Osteoblast (primary cell): Measurements from ENCODE around the gene CAP2. TPM values are rescaled to one million over a fixed set of nuclear protein-coding genes. Genes with fewer than 3 reads are reported as not detected.
A peak's percentile ranks its signal among the peaks of the same experiment; 100 is the strongest.

Experiments
- DNase-seq: peaks from one replicate; pipeline ENCODE4 v3.0.0; 2011; ENCODE audit warnings: low spot score, mixed read lengths; ENCODE audit not compliant: insufficient read length; ENCODE audit errors: missing footprints
- H2AFZ ChIP-seq: 2 replicates; pipeline ENCODE4 v1.6.0; 2011; ENCODE audit warnings: mild to moderate bottlenecking, low read length
- H3K27ac ChIP-seq: 2 replicates; pipeline ENCODE4 v1.5.1; 2011; ENCODE audit warnings: mild to moderate bottlenecking, low read depth, low read length, moderate library complexity
- H3K27me3 ChIP-seq: 2 replicates; pipeline ENCODE4 v1.6.0; 2012; ENCODE audit warnings: mild to moderate bottlenecking, control low read depth, inconsistent platforms, low read length, moderate library complexity; ENCODE audit not compliant: insufficient read depth
- H3K36me3 ChIP-seq: 2 replicates; pipeline ENCODE4 v1.5.1; 2011; ENCODE audit warnings: mild to moderate bottlenecking, low read length, control low read depth, moderate library complexity; ENCODE audit not compliant: insufficient read depth
- H3K4me1 ChIP-seq: 2 replicates; pipeline ENCODE4 v1.5.1; 2011; ENCODE audit warnings: mild to moderate bottlenecking, low read length, control low read depth, moderate library complexity; ENCODE audit not compliant: insufficient read depth
- H3K4me2 ChIP-seq: 2 replicates; pipeline ENCODE4 v1.6.0; 2011; ENCODE audit warnings: mild to moderate bottlenecking, low read length; ENCODE audit not compliant: insufficient read depth
- H3K4me3 ChIP-seq: fragments of 200-600 bp; sonication (generic); 3 replicates; pipeline ENCODE4 v1.5.1; 2012; ENCODE audit warnings: mild to moderate bottlenecking, low read length, inconsistent platforms; ENCODE audit not compliant: insufficient read depth
- H3K79me2 ChIP-seq: 2 replicates; pipeline ENCODE4 v1.6.0; 2012; ENCODE audit warnings: mild to moderate bottlenecking, low read length, control low read depth, inconsistent platforms; ENCODE audit not compliant: insufficient read depth
- H3K9me3 ChIP-seq: 2 replicates; pipeline ENCODE4 v1.5.1; 2011; ENCODE audit warnings: low read depth, low read length, control low read depth
- H4K20me1 ChIP-seq: 2 replicates; pipeline ENCODE4 v1.6.0; 2012; ENCODE audit warnings: mild to moderate bottlenecking, low read length, control low read depth; ENCODE audit not compliant: insufficient read depth
- total RNA-seq: library from RNA; depleted of rRNA; stranded (reverse); fragments of >200 nt; gene quantifications from 2 replicates; pipeline ENCODE4 v1.2.3, GENCODE V29; 2012
- TF ChIP-seq, protein P1 (sequence below): IDR thresholded peaks from 2 replicates; pipeline ENCODE4 v1.5.1; 2011; ENCODE audit warnings: mild to moderate bottlenecking, low read depth, low read length, moderate library complexity; ENCODE audit errors: extremely low read depth

Gene CAP2
- total RNA-seq, 1 donor = 12.3 TPM

DNA sequence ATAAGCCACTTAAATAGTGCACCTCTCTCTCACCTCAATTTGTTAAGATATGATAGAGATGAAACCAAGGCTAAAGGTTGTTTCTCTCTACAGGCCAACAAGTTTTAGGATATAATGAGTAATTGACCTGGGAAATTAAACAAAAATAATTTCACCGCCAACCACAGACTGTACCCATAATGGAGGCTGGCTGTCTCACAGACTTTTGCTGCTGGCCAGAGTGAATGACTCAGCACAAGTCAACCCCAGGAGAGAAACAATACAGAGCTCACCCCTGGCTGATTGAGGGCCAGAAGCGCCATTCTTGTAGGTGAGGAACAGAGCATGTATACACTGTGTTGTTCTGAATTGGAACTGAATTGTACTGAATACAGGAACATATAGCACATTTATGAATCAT, 99.9 kb downstream of the CAP2 start:
- no peak overlapping the region for H3K4me3 ChIP-seq
- H3K27me3 ChIP-seq = no peaks in the 10 kb centered on the region
- no peaks in the 10 kb centered on the region for H4K20me1 ChIP-seq
- TF ChIP-seq, protein P1, sequence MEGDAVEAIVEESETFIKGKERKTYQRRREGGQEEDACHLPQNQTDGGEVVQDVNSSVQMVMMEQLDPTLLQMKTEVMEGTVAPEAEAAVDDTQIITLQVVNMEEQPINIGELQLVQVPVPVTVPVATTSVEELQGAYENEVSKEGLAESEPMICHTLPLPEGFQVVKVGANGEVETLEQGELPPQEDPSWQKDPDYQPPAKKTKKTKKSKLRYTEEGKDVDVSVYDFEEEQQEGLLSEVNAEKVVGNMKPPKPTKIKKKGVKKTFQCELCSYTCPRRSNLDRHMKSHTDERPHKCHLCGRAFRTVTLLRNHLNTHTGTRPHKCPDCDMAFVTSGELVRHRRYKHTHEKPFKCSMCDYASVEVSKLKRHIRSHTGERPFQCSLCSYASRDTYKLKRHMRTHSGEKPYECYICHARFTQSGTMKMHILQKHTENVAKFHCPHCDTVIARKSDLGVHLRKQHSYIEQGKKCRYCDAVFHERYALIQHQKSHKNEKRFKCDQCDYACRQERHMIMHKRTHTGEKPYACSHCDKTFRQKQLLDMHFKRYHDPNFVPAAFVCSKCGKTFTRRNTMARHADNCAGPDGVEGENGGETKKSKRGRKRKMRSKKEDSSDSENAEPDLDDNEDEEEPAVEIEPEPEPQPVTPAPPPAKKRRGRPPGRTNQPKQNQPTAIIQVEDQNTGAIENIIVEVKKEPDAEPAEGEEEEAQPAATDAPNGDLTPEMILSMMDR = no peak
- no peaks in the 10 kb centered on the region for H3K36me3 ChIP-seq
- peaks cover 11% of the 10 kb centered on the region for H3K4me1 ChIP-seq
- H3K9me3 ChIP-seq = no peaks in the 10 kb centered on the region
- H2AFZ ChIP-seq = peak overlapping the region; percentile 7
- peak; percentile 79 for DNase-seq
- peak overlapping the region; percentile 2 for H3K27ac ChIP-seq
- H3K79me2 ChIP-seq = no peaks in the 10 kb centered on the region
- no peak overlapping the region for H3K4me2 ChIP-seq

DNA sequence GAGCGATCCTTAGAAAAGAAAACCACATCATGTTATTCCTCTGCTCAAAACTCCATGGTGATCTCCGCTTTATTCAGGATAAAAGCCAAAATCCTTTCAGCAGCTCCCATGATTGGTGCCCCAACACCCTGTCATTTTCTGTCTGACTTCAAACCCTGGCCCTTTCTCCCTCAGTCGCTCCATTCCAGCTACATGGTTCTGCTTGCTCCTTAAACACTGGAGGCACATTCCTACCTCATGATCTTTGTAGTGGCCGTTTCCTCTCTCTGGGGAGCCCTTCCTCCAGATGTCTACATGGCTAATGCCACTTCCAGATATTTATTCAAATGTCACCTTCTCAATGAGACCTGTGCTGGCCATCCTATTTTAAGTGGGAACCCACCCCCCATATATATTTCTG, 100.8 kb downstream of the CAP2 start:
- Histone ChIP-seq H3K4me2 (no peak overlapping the region), H3K27me3 (no peaks in the 10 kb centered on the region), H3K4me3 (no peak overlapping the region), H2AFZ (no peak overlapping the region), H3K9me3 (no peaks in the 10 kb centered on the region), H3K27ac (no peak overlapping the region), H4K20me1 (no peaks in the 10 kb centered on the region), H3K4me1 (peaks cover 11% of the 10 kb centered on the region), H3K79me2 (no peaks in the 10 kb centered on the region), H3K36me3 (no peaks in the 10 kb centered on the region)
- no peak for DNase-seq
- TF ChIP-seq, protein P1 = no peak

DNA sequence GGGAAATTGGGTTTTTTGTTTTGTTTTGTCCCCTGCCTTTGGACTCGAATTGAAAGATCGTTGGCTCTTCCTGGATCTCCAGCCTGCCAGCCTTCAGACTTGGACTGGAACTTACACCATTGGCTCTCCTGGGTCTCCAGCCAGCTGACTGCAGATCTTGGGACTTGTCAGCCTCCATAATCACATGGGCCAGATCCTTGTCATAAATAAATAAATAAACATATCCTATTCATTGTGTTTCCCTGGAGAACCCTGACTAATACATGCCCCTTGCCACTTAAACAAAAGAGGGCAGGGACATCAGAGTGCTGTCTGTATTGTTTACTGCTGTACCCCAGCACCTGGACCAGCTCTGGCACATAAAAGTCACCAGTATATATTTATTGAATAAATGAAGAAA, 101.5 kb downstream of the CAP2 start:
- H3K27me3 ChIP-seq = no peaks in the 10 kb centered on the region
- peaks cover 11% of the 10 kb centered on the region for H3K4me1 ChIP-seq
- H3K4me2 ChIP-seq = no peak overlapping the region
- no peak overlapping the region for H3K27ac ChIP-seq
- no peak for DNase-seq
- no peak overlapping the region for H3K4me3 ChIP-seq
- H3K36me3 ChIP-seq = no peaks in the 10 kb centered on the region
- H4K20me1 ChIP-seq = no peaks in the 10 kb centered on the region
- TF ChIP-seq, protein P1 = no peak
- no peaks in the 10 kb centered on the region for H3K9me3 ChIP-seq
- H3K79me2 ChIP-seq = no peaks in the 10 kb centered on the region
- H2AFZ ChIP-seq = no peak overlapping the region

DNA sequence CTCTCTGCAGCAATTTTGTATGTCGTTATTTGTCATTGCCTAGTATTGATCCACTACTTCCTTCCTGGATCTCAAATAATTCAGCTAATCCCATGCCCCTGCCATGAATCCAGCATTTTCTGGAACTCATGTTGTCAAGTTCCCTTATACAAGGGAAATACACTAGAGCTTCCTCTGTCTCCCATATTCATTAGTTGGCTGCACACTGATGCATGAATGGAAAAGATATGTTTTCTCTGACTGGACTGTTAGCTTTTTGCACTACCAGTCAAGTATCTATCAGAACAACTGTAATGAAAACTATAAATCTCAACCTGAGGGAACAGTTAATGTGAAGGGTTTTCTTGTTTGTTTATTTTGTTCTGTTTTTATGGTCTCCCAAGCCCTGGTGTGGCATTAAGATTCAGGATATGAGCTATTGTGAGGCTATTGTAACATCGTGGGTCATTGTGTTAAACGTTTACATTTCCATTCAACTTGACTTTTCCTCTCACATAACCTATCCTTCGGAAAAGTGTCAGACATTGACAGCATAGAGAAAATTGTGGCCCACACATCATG, 104.2 kb downstream of the CAP2 start:
- H2AFZ ChIP-seq = no peak overlapping the region
- H3K27me3 ChIP-seq = no peaks in the 10 kb centered on the region
- H3K79me2 ChIP-seq = no peaks in the 10 kb centered on the region
- no peaks in the 10 kb centered on the region for H3K36me3 ChIP-seq
- H3K9me3 ChIP-seq = no peaks in the 10 kb centered on the region
- H3K4me3 ChIP-seq = no peak overlapping the region
- no peaks in the 10 kb centered on the region for H4K20me1 ChIP-seq
- TF ChIP-seq, protein P1 = no peak
- H3K4me1 ChIP-seq = peaks cover 11% of the 10 kb centered on the region
- H3K27ac ChIP-seq = no peak overlapping the region
- DNase-seq = no peak
- no peak overlapping the region for H3K4me2 ChIP-seq
